Measurements from ENCODE around the gene IP6K3.

IP6K3 gene

GRCh38 chr6:33692078-33692759 lies 54.5 kb downstream of the IP6K3 start:
- H3K4me3 ChIP-seq (ENCODE audit: low read depth, low read length): no peak overlapping the region

- H3K4me3 ChIP-seq (ENCODE audit: low read depth, low read length): no peak overlapping the region
Measured at GRCh38 chr6:33691456-33692077, 55.1 kb downstream of the IP6K3 start.

DNA sequence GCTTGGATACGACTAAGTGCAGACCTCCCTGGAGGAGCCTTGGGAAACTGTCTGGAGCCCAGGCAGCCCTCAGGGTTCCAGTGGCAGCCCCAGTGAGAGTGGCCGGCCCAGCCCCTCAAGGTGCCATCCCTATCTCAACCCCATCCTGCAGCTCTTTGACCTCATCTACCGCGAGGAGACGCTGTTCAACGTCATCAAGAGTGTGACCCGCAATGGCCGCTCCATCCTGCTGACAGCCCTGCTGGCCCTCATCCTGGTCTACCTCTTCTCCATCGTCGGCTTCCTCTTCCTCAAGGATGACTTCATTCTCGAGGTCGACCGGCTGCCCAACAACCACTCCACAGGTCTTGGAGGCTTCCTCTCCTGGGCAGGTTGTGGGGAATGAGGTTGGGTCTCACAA lies 55.9 kb downstream of the IP6K3 start:
- no peak overlapping the region for H3K4me3 ChIP-seq (ENCODE audit: low read depth, low read length)

DNA sequence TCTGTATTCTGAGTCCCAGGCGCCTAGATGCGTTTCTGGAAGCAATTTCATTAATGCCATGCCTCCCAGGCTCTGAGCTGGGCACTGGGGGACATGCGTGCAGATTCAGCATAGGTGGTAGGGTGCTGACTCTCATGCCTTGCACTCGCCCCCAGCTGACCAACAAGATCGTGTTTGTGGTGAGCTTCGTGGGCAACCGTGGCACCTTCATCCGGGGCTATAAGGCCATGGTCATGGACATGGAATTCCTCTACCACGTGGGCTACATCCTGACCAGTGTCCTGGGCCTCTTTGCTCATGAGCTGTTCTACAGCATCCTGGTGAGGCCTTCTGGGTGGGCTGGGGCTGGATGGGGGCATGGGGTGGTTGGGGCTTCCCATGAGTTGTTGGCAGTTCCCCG lies 56.8 kb downstream of the IP6K3 start:
- no peak overlapping the region for H3K4me3 ChIP-seq (ENCODE audit: low read depth, low read length)

DNA sequence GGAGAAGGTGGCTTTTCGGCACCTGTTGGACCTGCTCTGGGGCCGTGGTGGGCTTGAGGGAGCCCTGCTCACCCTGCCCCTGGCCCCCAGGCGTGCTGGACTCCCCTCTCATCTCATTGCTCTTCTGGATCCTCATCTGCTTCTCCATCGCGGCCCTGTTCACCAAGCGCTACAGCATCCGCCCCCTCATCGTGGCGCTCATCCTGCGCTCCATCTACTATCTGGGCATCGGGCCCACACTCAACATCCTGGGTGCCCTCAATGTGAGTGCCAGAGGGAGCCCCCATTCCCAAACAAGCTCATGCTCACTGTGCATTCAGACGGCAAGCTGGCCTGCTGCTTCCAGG lies 57.6 kb downstream of the IP6K3 start:
- no peak overlapping the region for H3K4me3 ChIP-seq (ENCODE audit: low read depth, low read length)

- H3K4me3 ChIP-seq (ENCODE audit: low read depth, low read length): no peak overlapping the region
Measured at GRCh38 chr6:33688451-33689147, 58.1 kb downstream of the IP6K3 start.

DNA sequence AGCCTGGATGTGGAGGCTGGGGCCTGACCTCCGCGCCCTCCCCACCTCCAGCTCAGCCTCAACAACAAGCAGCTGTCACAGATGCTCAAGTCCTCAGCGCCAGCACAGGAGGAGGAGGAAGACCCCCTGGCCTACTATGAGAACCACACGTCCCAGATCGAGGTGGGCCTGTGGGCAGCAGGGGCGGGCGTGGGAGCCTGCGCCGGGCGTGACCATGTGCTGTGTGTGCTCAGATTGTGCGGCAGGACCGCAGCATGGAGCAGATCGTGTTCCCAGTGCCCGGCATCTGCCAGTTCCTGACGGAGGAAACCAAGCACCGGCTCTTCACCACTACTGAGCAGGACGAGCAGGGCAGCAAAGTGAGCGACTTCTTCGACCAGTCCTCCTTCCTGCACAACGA lies 58.7 kb downstream of the IP6K3 start:
- H3K4me3 ChIP-seq (ENCODE audit: low read depth, low read length): no peak overlapping the region

- no peak overlapping the region for H3K4me3 ChIP-seq (ENCODE audit: low read depth, low read length)
Measured at GRCh38 chr6:33686981-33687975, 59.4 kb downstream of the IP6K3 start.

DNA sequence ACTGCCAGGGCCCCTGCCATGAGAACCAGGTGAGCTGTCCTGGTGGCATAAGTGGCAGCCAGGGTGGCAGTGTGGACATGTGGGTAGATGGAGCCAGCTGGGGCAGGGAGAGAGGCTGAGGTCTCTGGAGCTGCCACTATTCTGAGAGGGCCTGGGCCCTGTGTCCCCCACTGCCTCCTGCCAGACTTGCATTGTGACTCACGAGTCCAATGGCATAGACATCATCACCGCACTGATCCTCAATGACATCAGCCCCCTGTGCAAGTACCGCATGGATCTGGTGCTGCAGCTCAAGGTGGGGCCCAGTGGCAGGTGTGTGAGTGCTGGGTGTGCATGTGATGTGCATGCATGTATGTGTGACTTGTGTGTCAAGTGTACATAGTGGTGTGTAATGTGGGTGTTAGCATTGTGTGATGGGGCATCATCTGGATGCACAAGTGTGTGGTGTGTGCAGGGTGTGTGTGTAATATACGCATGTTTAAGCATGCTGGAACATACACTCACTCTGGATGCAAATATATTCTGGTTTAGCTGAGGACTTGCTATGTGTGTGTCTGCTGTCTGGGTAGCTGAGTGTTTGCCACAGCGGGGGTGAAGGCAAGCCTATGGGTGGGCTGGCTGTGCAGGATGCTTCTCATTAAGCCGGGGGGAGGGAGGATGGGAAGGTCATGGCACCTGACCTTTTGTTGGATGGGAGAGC lies 60.3 kb downstream of the IP6K3 start:
- no peak overlapping the region for H3K4me3 ChIP-seq (ENCODE audit: low read depth, low read length)

DNA sequence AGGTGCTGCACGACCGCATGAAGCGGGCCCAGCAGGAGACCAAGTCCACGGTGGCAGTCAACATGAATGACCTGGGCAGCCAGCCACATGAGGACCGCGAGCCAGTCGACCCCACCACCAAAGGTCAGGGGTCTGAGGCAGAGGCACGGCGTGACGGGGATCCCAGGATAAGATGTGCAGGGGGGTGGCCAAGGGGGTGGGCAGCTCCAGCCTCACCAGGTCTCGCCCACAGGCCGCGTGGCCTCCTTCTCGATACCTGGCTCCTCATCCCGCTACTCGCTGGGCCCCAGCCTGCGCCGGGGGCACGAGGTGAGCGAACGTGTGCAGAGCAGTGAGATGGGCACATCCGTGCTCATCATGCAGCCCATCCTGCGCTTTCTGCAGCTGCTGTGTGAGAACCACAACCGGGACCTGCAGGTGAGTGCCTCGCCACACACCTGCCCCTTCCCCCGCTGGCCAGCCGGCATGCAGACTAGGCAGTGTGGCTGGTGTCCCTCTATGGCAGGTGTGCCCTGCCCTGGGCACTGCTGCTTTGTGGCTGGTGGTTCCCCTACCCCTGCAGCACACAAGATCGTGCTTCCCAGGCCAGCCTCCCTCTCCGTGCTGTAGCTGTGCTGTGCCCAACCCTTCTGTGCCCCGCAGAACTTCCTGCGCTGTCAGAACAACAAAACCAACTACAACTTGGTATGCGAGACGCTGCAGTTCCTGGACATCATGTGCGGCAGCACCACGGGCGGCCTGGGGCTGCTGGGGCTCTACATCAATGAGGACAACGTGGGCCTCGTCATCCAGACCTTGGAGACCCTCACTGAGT lies 61.1 kb downstream of the IP6K3 start:
- no peak overlapping the region for H3K4me3 ChIP-seq (ENCODE audit: low read depth, low read length)

- H3K4me3 ChIP-seq (ENCODE audit: low read depth, low read length): no peak overlapping the region
Measured at GRCh38 chr6:33684983-33685382, 61.7 kb downstream of the IP6K3 start.

DNA sequence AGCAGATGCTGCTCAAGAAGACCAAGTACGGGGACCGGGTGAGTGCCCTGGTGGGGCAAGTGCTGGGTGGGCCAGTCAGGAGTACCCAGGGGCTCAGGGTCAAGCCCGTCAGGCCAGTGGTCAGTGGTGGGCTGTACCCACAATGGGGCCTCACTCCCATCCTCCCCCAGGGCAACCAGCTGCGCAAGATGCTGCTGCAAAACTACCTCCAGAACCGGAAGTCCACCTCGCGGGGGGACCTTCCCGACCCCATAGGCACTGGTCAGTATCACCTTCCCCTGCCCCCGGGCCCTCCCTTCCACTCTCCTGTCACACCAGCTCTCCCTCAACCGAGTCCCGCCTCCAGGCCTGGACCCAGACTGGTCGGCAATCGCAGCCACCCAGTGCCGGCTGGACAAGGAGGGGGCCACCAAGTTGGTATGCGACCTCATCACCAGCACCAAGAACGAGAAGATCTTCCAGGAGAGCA lies 62.2 kb downstream of the IP6K3 start:
- no peak overlapping the region for H3K4me3 ChIP-seq (ENCODE audit: low read depth, low read length)

DNA sequence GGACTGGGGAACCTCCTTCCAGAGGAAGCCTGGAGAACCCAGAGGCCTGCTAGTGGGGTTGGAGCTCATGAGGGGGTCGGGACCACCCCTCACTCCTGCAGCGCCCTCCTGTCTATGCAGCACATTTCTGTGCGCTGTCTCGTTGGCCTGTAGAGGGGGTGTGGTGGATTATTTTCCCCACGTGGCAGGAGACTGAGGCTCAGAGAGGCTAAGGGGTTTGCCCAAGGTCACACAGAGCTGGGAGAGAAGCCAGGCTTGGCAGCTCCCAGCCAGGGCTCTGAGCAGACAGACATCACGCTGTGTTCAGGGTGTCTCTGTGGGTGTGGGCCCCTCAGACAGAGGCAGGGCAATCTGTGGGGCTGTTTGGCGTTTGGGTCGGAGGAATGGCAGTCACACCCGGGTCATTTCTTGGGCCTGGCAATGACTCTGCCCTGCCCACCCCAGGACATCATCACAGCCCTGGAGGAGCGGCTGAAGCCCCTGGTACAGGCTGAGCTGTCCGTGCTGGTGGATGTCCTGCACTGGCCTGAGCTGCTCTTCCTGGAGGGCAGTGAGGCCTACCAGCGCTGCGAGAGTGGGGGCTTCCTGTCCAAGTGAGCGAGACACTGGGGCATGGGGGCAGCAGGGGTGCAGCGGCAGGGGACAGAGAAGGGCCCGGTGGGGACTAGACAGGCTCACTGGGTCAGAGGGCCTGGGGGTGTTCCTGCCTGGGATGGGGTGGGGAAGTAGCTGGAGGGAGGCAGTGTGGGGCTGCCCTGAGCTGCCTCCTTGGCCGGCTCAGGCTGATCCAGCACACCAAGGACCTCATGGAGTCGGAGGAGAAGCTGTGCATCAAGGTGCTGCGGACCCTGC lies 62.9 kb downstream of the IP6K3 start:
- H3K4me3 ChIP-seq (ENCODE audit: low read depth, low read length): no peak overlapping the region

DNA sequence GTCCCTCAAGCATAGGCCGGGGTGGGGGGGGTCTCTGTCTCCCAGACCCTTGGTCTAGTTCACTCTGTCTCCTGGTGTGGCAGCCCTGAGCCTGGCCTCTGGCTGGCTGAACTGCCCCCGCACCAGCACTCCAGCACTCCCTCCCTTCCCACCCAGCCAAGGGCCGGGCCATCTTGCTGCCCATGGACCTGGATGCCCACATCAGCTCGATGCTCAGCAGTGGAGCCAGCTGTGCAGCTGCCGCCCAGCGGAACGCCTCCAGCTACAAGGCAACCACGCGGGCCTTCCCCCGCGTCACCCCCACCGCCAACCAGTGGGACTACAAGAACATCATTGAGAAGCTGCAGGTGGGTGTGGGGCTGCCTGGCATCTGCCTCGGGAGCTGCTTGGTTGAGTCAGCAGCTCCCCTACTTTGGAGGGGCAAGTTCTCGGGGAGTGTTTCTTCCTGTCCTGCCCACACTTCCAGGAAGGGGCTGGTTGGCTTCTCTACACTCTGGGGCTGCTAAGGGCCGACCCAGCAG lies 63.6 kb downstream of the IP6K3 start:
- H3K4me3 ChIP-seq (ENCODE audit: low read depth, low read length): no peak overlapping the region

DNA sequence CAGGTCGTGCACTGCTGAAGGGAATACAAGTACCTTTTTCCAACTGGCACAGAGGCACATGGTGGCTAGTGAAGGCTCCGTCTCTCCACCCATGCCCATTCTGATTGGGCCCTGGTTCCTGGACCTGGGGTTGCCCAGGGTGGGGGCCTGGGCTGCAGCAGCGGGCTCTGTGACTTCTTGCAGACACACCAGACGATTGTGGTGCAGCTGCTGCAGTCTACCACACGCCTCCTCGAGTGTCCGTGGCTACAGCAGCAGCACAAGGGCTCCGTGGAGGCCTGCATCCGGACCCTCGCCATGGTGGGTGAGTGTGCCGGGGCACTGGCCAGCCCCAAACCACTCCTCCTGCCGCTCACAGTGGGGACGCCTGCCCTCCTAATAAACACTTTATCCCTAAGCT lies 64.4 kb downstream of the IP6K3 start:
- no peak overlapping the region for H3K4me3 ChIP-seq (ENCODE audit: low read depth, low read length)

- H3K4me3 ChIP-seq (ENCODE audit: low read depth, low read length): no peak overlapping the region
Measured at GRCh38 chr6:33679761-33680160, 66.9 kb downstream of the IP6K3 start.

GRCh38 chr6:33678932-33679490 lies 67.7 kb downstream of the IP6K3 start:
- H3K4me3 ChIP-seq (ENCODE audit: low read depth, low read length): no peak overlapping the region

DNA sequence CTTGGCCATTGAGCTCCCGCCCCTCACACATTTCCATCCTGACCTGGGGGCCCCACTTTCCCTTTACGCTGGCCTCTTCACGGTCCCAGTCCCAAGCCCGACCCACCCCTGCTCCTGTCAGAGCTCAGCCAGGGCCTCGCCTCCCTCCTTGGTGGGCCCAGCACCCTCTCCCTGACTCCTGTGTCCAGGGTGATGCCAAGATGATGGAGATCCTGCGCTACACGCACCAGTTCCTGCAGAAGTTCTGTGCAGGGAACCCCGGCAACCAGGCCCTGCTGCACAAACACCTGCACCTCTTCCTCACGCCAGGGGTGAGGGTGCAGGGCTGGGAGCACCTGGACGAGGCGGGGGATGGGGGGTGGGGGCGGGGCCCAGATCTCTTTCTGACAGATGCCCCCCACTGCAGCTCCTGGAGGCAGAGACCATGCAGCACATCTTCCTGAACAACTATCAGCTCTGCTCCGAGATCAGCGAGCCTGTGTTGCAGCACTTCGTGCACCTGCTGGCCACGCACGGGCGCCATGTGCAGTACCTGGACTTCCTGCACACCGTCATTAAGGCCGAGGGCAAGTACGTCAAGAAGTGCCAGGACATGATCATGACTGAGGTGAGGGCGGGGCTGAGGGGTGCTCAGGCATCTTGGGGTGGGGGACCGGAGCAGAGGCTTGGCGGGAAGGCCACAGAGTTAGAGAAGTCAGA lies 68.3 kb downstream of the IP6K3 start:
- no peak overlapping the region for H3K4me3 ChIP-seq (ENCODE audit: low read depth, low read length)

All from iPS-11a (cell line).